ENCODE data around the gene CD9.

DNA sequence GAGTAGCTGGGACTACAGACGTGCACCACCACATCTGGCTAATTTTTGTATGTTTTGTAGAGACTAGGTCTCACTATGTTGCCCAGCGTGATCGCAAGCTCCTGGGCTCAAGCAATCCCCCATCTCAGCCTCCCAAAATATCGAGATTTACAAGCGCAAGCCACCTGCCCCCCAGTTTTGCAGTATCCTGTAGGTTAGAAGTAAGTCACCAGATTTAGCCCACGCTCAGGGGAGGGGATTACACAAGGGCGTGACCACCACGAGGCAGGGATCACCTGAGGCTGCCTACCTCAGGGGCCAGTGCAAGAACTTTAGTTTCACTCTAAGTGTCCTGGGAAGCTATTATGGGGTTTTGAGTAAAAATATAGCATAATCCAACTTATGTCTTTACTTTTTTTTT is 71.1 kb downstream of the CD9 start:
- TF ChIP-seq, protein P1, sequence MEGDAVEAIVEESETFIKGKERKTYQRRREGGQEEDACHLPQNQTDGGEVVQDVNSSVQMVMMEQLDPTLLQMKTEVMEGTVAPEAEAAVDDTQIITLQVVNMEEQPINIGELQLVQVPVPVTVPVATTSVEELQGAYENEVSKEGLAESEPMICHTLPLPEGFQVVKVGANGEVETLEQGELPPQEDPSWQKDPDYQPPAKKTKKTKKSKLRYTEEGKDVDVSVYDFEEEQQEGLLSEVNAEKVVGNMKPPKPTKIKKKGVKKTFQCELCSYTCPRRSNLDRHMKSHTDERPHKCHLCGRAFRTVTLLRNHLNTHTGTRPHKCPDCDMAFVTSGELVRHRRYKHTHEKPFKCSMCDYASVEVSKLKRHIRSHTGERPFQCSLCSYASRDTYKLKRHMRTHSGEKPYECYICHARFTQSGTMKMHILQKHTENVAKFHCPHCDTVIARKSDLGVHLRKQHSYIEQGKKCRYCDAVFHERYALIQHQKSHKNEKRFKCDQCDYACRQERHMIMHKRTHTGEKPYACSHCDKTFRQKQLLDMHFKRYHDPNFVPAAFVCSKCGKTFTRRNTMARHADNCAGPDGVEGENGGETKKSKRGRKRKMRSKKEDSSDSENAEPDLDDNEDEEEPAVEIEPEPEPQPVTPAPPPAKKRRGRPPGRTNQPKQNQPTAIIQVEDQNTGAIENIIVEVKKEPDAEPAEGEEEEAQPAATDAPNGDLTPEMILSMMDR (IDR thresholded peaks at IDR 0.05) = no peak
- no peak for TF ChIP-seq POLR2A (IDR thresholded peaks at IDR 0.05)

Data from esophagus squamous epithelium (tissue), 4 donors.